ENCODE data around the gene IL4.

The IL4 gene

GRCh38 chr5:132658381-132659302, 15.1 kb upstream of the IL4 start:
- DNase-seq: peak in 1 of 56 donors; percentile 5

- DNase-seq: no peak
These were observed 13.9 kb upstream of the IL4 start for GRCh38 chr5:132659598-132660493.

- DNase-seq: no peak
These were observed 12.4 kb upstream of the IL4 start for GRCh38 chr5:132661231-132662003.

GRCh38 chr5:132662004-132662401, 11.8 kb upstream of the IL4 start:
- no peak for DNase-seq

- no peak for DNase-seq
These were observed 10.6 kb upstream of the IL4 start for GRCh38 chr5:132662925-132663770.

GRCh38 chr5:132663771-132664695, 9.8 kb upstream of the IL4 start:
- DNase-seq: no peak

- DNase-seq: no peak
These were observed 9.0 kb upstream of the IL4 start for GRCh38 chr5:132664696-132665209.

GRCh38 chr5:132665574-132666080, 8.2 kb upstream of the IL4 start:
- DNase-seq: no peak

- no peak for DNase-seq
These were observed 7.3 kb upstream of the IL4 start for GRCh38 chr5:132666310-132667123.

- DNase-seq: no peak
These were observed 6.5 kb upstream of the IL4 start for GRCh38 chr5:132667309-132667708.

- no peak for DNase-seq
These were observed 5.8 kb upstream of the IL4 start for GRCh38 chr5:132667761-132668705.

- no peak for DNase-seq
These were observed 4.9 kb upstream of the IL4 start for GRCh38 chr5:132668706-132669454.

GRCh38 chr5:132669455-132669820, 4.4 kb upstream of the IL4 start:
- DNase-seq: no peak

- DNase-seq: no peak
These were observed 3.6 kb upstream of the IL4 start for GRCh38 chr5:132669966-132670882.

GRCh38 chr5:132671000-132671399, 2.8 kb upstream of the IL4 start:
- DNase-seq: no peak
